Left lung (tissue), 10 donors: ENCODE data around the gene PLXDC2. TPM values are rescaled to one million over a fixed set of nuclear protein-coding genes. Genes with fewer than 3 reads are reported as not detected.

Experiments
- ATAC-seq: fragments of 200-7000 bp; cut with Tn5 transposase; one replicate; pipeline ENCODE4 v1.9.1; 2020; ENCODE audit warnings: moderate library complexity
- DNase-seq, 4 donors: peaks; one replicate each; pipeline ENCODE4 v3.0.0-alpha.2; 2013 to 2020
- H3K27ac ChIP-seq, 2 donors: fragments of 200-600 bp; sonication (generic) in 1 of 2; one replicate each; pipeline versions ENCODE4 v1.5.0 to v1.8.0; 2020 to 2021
- H3K27me3 ChIP-seq, 2 donors: fragments of 200-600 bp; sonication (generic) in 1 of 2; one replicate each; pipeline versions ENCODE4 v1.5.0 to v1.8.0; 2020 to 2021
- H3K36me3 ChIP-seq, 2 donors: fragments of 200-600 bp; sonication (generic) in 1 of 2; one replicate each; pipeline versions ENCODE4 v1.5.0 to v1.8.0; 2020 to 2021
- H3K4me1 ChIP-seq, 2 donors: fragments of 200-600 bp; one replicate each; pipeline ENCODE4 v1.8.0; 2021
- H3K4me3 ChIP-seq, 2 donors: fragments of 200-600 bp; sonication (generic) in 1 of 2; one replicate each; pipeline versions ENCODE4 v1.5.0 to v1.8.0; 2020 to 2021; ENCODE audit warnings: mild to moderate bottlenecking in 1 of 2
- H3K9me3 ChIP-seq, 2 donors: fragments of 200-600 bp; sonication (generic) in 1 of 2; one replicate each; pipeline versions ENCODE4 v1.5.0 to v1.8.0; 2020 to 2021
- intact Hi-C, 2 donors: fragments of 100-400 bp; cut with DNase I; formaldehyde crosslinking; loops; one replicate each; pipeline versions ENCODE4 v1.11.2 to v1.14.2; 2022
- polyA plus RNA-seq, 6 donors: library from polyadenylated mRNA; unstranded; fragments of 120-200 nt; gene quantifications; one replicate each; pipeline ENCODE4 v1.2.1, GENCODE V29; 2013; ENCODE audit not compliant: insufficient read length in 6 of 6
- total RNA-seq, 2 donors: library from RNA; stranded (reverse); fragmentation: NEBNext Ultra II Directional; extraction: Animal tissue kit (Norgen Biotek cat#: 25700); gene quantifications; one replicate each; pipeline ENCODE4 v1.2.1, GENCODE V29; 2021
- TF ChIP-seq, protein P1 (sequence below), 2 donors: fragments of 200-600 bp; sonication (generic) in 1 of 2; IDR thresholded peaks; one replicate each; pipeline versions ENCODE4 v1.5.0 to v1.8.0; 2021; ENCODE audit warnings: antibody characterized with exemption in 2 of 2
- donor health status: DM: no; HTN: yes; CAD: no.
- donor health status: DM: no; HTN: no; CAD: no.

PLXDC2 gene
- total and polyA plus RNA-seq, 8 donors = 85.3 to 127 (median 112) TPM

DNA sequence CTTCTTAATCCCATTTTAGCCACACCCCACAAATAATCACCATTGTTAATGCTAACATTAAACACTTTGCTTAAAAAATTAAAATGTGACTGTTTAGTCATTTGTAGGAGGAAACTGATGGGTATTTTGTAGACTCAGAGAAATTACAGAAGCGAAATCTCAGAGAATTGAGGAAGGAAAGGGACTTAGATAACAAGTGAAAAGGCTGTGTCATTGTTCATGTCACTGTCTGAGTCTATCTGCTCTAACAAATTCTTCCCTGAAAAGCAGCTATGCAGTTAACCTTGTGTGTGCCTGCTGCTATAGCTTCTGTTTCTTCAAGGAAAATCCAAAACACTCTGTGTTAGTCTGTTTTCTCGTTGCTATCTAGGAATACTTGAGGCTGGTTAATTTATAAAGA lies 40.9 kb upstream of the PLXDC2 start:
- DNase-seq = no peak
- Histone ChIP-seq H3K4me3 (no peak overlapping the region), H3K27me3 (no peaks in the 10 kb centered on the region), H3K9me3 (no peaks in the 10 kb centered on the region), H3K27ac (no peak overlapping the region), H3K36me3 (no peaks in the 10 kb centered on the region), H3K4me1 (peaks cover 0 to 2% of the 10 kb centered on the region in 2 donors)
- intact Hi-C loops = no loop called here
- peak; percentile 25 for ATAC-seq
- TF ChIP-seq, protein P1, sequence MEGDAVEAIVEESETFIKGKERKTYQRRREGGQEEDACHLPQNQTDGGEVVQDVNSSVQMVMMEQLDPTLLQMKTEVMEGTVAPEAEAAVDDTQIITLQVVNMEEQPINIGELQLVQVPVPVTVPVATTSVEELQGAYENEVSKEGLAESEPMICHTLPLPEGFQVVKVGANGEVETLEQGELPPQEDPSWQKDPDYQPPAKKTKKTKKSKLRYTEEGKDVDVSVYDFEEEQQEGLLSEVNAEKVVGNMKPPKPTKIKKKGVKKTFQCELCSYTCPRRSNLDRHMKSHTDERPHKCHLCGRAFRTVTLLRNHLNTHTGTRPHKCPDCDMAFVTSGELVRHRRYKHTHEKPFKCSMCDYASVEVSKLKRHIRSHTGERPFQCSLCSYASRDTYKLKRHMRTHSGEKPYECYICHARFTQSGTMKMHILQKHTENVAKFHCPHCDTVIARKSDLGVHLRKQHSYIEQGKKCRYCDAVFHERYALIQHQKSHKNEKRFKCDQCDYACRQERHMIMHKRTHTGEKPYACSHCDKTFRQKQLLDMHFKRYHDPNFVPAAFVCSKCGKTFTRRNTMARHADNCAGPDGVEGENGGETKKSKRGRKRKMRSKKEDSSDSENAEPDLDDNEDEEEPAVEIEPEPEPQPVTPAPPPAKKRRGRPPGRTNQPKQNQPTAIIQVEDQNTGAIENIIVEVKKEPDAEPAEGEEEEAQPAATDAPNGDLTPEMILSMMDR (IDR thresholded peaks at IDR 0.05) = no peak

DNA sequence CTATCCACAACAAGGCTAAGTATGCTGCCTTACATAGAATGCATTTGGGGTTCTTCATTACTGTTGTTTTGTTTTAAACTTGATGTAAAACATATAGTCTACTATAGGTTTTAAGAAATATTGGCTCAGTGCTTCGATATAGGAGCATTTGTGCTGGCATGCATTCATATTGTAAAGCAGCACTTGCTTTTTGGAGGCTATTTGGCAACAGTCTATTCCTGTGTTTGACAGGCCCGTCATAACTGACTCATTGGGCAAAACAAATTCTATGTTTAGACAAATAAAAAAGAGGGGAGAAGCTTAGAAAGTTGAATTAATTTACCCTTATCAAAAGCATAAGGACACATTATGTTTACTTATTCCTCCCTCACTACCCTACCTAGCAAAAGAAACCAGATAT lies 38.4 kb upstream of the PLXDC2 start:
- H3K4me3 ChIP-seq = no peak overlapping the region
- no peak for ATAC-seq
- TF ChIP-seq, protein P1 (IDR thresholded peaks at IDR 0.05) = no peak

DNA sequence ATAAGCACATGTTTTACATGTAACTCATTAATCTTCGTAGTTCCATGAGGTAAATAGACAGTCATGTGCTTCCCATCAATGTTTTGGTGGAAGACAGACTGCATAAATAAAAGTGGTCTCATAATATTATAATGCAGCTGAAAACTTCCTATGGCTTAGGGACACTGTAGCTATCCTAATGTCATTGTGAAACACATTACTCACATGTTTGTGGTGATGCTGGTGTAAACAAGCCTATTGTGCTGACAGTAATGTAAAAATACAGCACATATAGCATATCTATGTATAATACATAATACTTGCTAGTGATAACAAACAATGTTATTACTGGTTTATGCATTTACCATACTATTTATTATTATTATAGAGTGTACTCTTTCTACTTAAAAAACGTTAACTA lies 37.2 kb upstream of the PLXDC2 start:
- no peaks in the 10 kb centered on the region for H3K9me3 ChIP-seq
- H3K4me1 ChIP-seq = peaks cover 0 to 2% of the 10 kb centered on the region in 2 donors
- H3K27me3 ChIP-seq = no peaks in the 10 kb centered on the region
- no peak overlapping the region for H3K4me3 ChIP-seq
- H3K36me3 ChIP-seq = no peaks in the 10 kb centered on the region
- TF ChIP-seq, protein P1 (IDR thresholded peaks at IDR 0.05) = no peak
- no peak for DNase-seq
- intact Hi-C loops = no loop called here
- ATAC-seq = no peak
- no peak overlapping the region for H3K27ac ChIP-seq

More for the DNA sequence above, 38.4 kb upstream of the PLXDC2 start:
- H3K27me3 ChIP-seq = no peaks in the 10 kb centered on the region
- H3K4me1 ChIP-seq = peaks cover 0 to 2% of the 10 kb centered on the region in 2 donors
- H3K27ac ChIP-seq = no peak overlapping the region
- intact Hi-C loops = no loop called here
- H3K9me3 ChIP-seq = no peaks in the 10 kb centered on the region
- no peak for DNase-seq
- H3K36me3 ChIP-seq = no peaks in the 10 kb centered on the region

DNA sequence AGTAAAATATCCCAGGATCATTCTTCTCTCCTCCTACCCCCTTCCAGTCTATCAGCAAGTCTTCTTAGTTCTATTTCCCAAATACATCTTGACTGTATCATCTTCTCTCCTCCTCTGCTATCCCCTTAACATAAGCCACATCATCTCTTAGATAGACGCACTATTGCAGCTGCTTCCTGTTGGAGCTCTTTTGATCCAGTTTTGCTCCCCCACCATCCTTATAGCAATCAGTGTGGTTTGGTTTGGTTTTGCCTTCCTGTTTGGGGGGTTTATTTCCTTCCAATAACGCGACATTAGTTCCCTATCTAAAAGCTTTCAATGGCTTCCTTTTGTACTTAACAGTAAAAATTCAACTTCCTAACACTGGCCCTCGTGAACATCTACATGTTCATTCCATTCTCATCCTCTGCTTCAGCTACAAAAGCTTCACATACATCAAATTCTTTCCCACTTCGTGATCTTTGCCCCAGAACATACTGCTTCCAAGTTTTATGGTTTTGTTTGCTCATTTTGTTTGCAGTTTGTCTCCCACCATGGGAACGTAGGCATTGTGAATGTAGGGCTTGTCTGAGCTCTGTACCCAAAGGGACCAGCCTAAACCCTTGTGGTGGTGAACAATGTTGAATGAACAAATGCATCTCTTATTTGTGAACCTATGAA lies 33.7 kb upstream of the PLXDC2 start:
- H3K4me1 ChIP-seq = no peaks in the 10 kb centered on the region
- no peaks in the 10 kb centered on the region for H3K36me3 ChIP-seq
- H3K9me3 ChIP-seq = no peaks in the 10 kb centered on the region
- TF ChIP-seq, protein P1 (IDR thresholded peaks at IDR 0.05) = no peak
- ATAC-seq (no peak), DNase-seq (no peak)
- no peak overlapping the region for H3K27ac ChIP-seq
- intact Hi-C loops = no loop called here
- H3K4me3 ChIP-seq = no peak overlapping the region
- no peaks in the 10 kb centered on the region for H3K27me3 ChIP-seq

DNA sequence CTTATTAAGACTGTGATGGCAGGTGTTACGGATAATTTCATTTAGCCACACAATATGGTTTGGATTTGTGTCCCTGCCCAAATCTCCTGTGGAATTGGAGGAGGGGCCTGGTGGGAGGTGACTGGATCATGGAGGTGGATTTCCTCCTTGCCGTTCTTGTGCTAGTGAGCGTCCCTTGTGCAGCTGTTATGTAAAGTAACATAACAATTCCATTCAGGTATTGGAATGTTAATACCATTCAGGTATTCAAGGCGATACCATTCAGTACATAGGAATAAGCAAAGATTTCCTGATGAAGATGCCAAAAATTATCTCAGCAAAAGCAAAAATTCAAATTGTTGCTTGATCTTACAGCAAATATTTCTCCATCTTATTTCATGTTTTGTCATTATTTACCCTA lies 32.5 kb upstream of the PLXDC2 start:
- H3K9me3 ChIP-seq = no peaks in the 10 kb centered on the region
- H3K27me3 ChIP-seq = no peaks in the 10 kb centered on the region
- TF ChIP-seq, protein P1 (IDR thresholded peaks at IDR 0.05) = no peak
- H3K36me3 ChIP-seq = no peaks in the 10 kb centered on the region
- intact Hi-C loops = no loop called here
- H3K27ac ChIP-seq = no peak overlapping the region
- ATAC-seq (no peak), DNase-seq (no peak)
- no peak overlapping the region for H3K4me3 ChIP-seq
- H3K4me1 ChIP-seq = no peaks in the 10 kb centered on the region
